HG03378 (cell line): Measurements from ENCODE around the gene N4BP2L1.

Source experiments
- ATAC-seq: cut with Tn5 transposase; IDR thresholded peaks from one replicate; pipeline ENCODE4 v1.9.1; 2021; ENCODE audit warnings: mild to moderate bottlenecking, moderate library complexity; ENCODE audit not compliant: unreplicated experiment

Gene N4BP2L1

DNA sequence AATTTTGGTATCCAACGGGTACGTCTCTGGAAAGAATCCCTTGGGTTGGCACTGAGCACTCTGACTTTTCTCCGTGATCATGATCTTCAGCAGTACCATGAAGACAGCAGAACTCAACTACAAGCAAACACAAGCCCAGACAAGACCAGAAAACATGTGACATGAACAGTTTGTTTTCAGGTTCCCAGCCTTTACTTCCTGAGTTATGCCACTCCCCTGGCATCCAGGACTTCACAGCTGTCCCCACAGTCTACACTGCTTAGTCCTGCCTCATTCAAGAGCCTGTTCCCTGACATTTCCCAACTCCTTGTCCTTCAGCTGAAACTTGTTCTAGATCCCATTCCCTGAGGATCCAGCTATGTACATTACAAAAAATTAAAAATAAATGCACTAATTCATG lies 4.9 kb upstream of the N4BP2L1 start:
- ATAC-seq = no peak

- ATAC-seq = no peak
Observed at GRCh38 chr13:32431361-32431760, 3.4 kb upstream of the N4BP2L1 start.

- no peak for ATAC-seq
Observed at GRCh38 chr13:32430018-32430747, 2.3 kb upstream of the N4BP2L1 start.

- no peak for ATAC-seq
Observed at GRCh38 chr13:32429433-32429909, 1.5 kb upstream of the N4BP2L1 start.

GRCh38 chr13:32428581-32429432 lies 877 bp upstream of the N4BP2L1 start:
- no peak for ATAC-seq

DNA sequence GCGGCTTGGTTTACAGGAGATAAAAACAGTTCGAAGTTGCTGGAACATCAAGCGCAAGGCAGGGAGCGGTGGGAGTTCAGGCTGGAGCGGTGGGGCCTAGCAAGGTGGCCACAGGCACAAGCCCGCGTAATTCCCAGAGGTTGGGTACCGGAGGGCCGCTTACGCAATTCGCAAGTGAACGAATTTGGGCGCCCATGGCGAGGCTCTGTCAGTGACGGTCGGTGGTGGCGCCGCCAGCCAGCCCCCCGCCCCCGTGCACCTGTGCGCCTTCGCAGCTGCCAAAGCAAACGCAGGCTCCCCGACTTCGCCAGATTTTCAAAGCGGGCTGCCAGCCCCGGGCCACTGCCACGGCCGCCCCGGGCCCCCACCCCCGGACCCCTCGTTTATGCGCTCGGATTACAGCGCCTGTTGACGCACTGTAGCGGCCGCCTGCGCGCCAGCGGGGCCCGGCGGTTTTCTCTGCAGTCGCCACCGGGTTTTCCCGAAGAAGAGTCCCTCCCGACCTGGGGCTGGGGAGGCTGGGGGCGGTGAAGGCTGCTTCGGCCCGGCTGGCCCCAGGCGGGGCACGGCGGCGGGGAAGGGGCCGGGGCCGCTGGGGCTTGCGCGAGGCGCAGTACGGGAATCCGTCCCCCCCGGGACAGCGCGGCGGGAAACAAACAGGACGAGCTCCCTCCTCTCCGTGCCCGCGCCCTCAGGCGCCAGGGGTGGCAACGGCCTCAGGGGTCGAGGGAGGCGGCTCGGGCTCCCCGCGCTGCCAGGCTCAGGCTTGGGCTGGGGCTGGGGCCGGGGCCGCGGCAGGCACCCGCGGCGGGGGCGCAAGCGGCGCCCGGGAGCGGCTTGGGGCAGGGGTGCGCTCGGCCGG lies 709 bp downstream of the N4BP2L1 start:
- ATAC-seq = peak; percentile 0

DNA sequence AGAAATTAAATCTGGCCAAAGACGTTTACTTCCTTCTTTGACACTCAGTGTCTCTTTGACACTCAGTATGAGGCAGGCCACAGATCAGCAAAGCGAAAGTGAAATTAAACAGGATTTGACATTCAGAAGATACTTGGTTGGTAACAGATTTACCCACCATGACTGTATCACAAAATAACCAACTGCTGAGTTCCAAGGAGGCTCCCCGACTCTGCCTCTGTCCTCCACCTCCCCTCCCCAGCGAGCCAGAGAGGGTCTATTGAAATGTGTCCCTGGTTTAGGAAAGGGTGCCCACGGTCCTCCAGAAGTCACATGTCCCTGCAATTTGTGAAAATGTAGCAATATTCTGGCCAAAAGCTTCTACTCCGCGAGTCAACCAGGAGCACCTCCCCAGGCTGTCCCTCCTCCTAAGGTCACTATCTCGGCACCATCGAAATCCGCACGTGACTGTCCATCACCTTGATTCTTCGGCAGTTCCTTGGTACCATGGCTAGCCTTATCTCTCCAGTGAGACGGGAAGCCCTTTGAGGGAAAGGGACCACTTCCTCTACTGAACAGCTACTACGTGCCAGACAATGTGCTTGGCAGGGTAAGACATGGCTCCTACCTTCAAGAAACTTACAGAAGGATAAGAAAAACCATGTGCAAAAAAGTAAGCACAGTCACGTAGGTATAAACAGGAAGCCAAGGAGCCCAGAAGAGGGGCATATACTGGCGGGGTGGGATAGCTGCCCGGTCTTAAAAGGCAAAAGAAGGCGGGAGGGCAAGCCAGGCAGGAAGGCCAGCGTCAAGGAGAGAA lies 1.5 kb downstream of the N4BP2L1 start:
- peak; percentile 55 for ATAC-seq

DNA sequence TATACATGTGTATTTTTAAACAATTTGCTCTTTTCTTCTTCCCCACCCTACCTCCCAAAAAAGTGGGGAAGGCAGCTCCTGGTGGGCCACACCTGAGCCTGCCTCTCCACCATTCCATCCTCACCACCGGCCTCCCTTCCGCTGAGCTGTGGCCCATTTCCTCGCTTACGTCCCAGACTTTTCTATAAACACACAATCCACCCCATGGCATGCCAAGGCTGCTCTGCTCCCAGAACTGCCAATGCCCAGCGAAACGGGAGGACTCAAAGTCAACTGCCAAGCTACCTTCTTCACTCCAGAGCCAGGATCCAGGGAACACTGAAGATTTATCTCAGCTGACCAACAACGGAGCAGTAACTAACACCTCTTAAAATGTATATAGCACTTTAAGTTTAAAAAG lies 2.8 kb downstream of the N4BP2L1 start:
- ATAC-seq = no peak

DNA sequence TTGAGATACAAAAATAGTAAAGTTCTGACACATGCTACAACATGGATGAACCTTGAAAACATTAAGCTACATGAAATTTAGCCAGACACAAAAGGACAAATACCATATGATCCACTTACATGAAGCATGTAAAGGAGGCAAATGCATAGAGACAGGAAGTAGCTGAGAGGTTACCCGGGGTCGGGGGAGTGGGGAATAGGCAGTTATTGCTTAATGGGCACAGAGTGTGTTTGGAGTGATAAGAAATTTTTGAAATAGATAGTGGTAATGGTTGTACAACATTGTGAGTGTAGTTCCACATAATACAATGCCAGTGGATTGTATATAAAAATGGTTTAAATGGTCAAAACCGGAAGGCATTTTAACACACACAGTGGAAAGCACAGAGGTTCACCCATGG lies 4.3 kb downstream of the N4BP2L1 start:
- ATAC-seq = no peak

GRCh38 chr13:32419862-32420261 lies 8.1 kb downstream of the N4BP2L1 start:
- no peak for ATAC-seq

DNA sequence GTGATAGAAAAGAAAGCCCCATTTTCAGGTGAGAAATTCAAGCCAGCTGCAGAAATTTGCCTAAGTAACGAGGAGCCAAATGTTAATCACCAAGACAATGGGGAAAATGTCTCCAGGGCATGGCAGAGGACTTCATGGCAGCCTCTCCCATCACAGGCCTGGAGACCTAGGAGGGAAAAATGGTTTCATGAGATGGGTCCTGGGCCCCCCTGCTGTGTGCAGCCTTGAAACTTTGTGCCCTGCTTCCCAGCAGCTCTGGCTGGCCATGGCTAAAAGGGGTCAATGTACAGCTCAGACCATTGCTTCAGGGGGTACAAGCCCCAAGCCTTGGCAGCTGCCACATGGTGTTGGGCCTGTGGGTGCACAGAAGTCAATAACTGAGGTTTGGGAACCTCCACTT lies 9.9 kb downstream of the N4BP2L1 start:
- no peak for ATAC-seq

- no peak for ATAC-seq
Observed at GRCh38 chr13:32415019-32415418, 12.9 kb downstream of the N4BP2L1 start.

DNA sequence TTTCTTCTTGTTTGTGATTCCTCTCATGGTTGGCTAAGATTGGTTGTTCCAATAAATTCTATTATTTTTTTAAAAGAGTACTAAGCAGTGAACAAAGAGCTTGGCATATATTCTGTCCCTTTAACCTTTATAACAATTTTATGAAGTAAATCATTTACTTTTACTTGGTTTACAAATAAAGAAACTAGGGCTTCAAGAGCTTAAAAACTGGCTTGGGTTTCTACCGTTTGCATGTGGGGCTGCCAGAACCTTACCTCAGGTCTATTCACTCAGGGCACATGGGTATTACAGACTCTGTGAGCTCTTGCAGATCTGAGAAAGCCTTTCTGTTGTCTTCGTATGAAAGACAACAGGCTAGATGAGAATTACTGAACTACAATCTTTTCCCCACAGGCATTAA lies 13.3 kb downstream of the N4BP2L1 start:
- no peak for ATAC-seq

DNA sequence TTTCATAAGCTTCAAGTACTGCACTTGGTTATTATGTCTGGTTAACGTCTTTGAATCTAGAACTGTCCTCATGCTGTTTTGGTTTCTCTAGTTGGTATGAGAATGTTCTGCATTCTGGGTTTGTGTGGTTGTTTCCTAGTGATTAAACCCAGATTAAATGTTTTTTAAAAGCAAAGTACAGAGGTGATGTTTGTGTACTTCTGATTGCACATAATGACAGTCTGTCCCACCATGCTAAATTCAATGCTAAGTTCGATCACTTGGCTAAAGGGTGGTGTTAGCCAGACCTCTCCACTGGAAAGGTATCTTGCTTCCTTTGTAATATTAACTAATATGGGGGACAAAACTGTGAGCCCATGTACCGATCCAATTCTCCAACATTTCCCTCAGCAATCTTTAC lies 14.6 kb downstream of the N4BP2L1 start:
- ATAC-seq = no peak

GRCh38 chr13:32409561-32410421 lies 18.1 kb downstream of the N4BP2L1 start:
- ATAC-seq = no peak

DNA sequence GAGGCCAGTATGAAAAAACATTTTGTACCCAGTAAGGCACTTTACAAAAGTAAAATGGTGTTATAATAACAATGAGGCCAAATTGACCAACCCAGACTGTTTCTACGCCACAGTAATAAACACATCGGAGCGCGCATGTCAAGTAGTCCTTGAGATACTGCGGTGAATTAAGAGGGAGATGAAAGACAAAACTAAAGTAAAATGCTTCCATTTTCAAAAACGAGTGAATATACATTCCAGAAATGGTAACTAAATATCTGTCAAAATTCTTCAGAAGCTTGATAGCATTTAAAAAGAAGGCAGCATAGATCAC lies 19.0 kb downstream of the N4BP2L1 start:
- ATAC-seq = no peak

GRCh38 chr13:32408296-32409000 lies 19.5 kb downstream of the N4BP2L1 start:
- ATAC-seq = no peak

DNA sequence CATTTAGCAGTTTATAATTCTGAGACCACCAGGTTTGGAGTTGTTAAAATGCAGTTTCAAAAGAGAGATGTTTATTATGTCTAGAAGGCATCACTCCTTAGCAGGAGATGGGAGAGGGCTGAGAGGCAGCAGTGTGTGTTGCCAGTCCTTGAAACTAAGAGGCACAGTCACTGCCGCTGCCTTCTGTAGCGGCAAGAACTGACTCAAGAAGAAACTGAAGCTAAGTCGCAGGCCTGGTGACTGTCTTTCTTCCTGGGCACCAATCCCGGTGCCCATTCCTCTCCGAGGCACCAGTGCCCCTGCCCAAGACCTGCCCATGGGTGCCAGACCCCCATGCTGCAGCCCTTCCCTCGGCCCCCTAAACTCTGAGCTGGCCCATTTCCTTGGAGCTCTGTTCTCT lies 20.1 kb downstream of the N4BP2L1 start:
- ATAC-seq = no peak

DNA sequence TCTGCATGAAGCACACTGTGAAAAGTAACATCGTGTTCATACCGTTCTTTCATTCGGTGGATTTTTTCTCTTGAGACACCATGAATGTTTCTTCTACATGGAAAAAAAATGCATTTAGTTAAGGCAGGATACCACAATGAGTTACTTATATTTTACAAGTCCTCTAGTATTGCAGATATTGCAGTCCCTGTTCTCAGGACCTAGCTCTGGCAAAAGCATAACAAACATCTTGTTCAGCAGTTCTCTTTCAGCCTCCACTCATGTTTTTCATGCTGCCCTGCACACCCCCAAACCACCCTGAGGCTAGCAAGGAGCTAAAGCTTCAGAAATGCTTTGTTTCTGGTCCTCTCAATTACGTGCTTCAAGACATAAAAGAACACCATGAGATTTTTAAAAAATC lies 24.8 kb downstream of the N4BP2L1 start:
- no peak for ATAC-seq
